Chondrocyte (in vitro differentiated cells): ENCODE results near the gene MAP3K5. TPM values are rescaled to one million over a fixed set of nuclear protein-coding genes. Genes with fewer than 3 reads are reported as not detected.
"Not testable (repeated sequence)": the region's sequence is repeated elsewhere in the genome, so short reads cannot be mapped to it uniquely, and the experiment has no call there.

Experiments
- DNase-seq: peaks from one replicate; pipeline ENCODE4 v3.0.0; 2021; ENCODE audit warnings: mixed read lengths, low spot score
- H3K27ac Mint-ChIP-seq: one replicate; pipeline ENCODE4 v1.8.0; 2021; ENCODE audit warnings: mild to moderate bottlenecking, moderate library complexity, mixed read lengths; ENCODE audit not compliant: unreplicated experiment
- H3K27me3 Mint-ChIP-seq: 2 replicates; pipeline ENCODE4 v1.8.0; 2021; ENCODE audit warnings: low read depth, mixed read lengths
- H3K36me3 Mint-ChIP-seq: 2 replicates; pipeline ENCODE4 v1.8.0; 2021; ENCODE audit warnings: low read depth, mixed read lengths
- H3K4me1 Mint-ChIP-seq: 2 replicates; pipeline ENCODE4 v1.8.0; 2021; ENCODE audit warnings: low read depth, mild to moderate bottlenecking, mixed read lengths
- H3K4me3 Mint-ChIP-seq: one replicate; pipeline ENCODE4 v1.8.0; 2021; ENCODE audit warnings: mild to moderate bottlenecking, moderate library complexity, mixed read lengths; ENCODE audit not compliant: unreplicated experiment
- H3K9me3 Mint-ChIP-seq: 2 replicates; pipeline ENCODE4 v1.8.0; 2021; ENCODE audit warnings: low read depth, mixed read lengths
- total RNA-seq: library from RNA; stranded (reverse); gene quantifications from 3 replicates; pipeline ENCODE4 v1.2.1, GENCODE V29; 2021
- TF ChIP-seq, protein P1 (sequence below): fragments of 200-600 bp; sonication (generic); IDR thresholded peaks from 2 replicates; pipeline ENCODE4 v1.5.0; 2021; ENCODE audit warnings: antibody characterized with exemption, mild to moderate bottlenecking, moderate library complexity

Gene MAP3K5
- total RNA-seq, 1 donor from 2014 or later: 4.6 TPM

DNA sequence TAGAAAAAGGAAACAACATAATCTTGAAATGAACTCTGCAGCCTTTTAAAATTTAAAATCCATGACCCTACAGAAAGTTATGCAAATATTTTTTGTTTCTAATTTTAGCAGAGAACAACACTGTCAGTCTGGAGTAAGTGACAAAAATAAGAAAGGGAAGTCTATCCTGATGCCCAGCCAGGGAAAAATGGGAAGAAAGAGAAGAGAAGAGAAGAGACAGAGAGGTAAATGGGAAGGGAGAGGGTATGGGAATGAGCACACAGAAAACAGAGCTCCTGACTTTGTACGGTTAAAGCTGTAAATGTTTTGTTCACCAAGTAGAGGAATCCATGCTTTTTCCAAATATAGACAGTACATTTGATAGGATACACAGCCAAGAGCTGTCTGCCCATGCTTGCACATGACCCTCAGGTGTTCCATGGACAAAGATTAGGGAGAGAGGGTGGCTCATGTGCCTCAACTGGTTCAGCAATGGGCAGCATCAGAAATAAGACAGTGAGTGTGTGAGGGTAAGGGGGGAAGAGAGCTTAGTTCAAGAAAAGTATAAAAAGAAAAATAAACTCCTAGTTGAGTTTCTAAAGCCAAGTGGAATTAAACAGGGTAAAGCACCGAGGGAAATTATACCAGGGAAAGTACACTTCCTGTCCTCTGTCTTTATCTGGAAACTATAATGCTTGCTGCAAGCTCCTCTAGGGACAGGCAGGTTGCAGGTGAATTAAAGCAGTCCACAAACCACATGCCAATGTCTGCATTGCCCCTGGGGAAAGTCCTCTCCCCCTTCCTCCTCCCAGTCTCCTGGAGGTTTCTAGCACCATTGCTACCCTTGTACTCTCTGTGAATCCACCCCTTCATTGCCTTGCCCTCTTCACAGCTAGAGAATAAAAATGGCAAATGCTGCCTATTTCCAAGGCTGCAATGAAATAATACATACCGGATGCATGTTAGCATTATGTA, 30.0 kb downstream of the MAP3K5 start:
- Mint-ChIP-seq H3K27me3 (no peaks in the 10 kb centered on the region), H3K36me3 (no peaks in the 10 kb centered on the region), H3K4me3 (peak overlapping the region; percentile 48), H3K9me3 (no peaks in the 10 kb centered on the region), H3K4me1 (peaks cover 19% of the 10 kb centered on the region), H3K27ac (peak overlapping the region; percentile 46)
- TF ChIP-seq, protein P1, sequence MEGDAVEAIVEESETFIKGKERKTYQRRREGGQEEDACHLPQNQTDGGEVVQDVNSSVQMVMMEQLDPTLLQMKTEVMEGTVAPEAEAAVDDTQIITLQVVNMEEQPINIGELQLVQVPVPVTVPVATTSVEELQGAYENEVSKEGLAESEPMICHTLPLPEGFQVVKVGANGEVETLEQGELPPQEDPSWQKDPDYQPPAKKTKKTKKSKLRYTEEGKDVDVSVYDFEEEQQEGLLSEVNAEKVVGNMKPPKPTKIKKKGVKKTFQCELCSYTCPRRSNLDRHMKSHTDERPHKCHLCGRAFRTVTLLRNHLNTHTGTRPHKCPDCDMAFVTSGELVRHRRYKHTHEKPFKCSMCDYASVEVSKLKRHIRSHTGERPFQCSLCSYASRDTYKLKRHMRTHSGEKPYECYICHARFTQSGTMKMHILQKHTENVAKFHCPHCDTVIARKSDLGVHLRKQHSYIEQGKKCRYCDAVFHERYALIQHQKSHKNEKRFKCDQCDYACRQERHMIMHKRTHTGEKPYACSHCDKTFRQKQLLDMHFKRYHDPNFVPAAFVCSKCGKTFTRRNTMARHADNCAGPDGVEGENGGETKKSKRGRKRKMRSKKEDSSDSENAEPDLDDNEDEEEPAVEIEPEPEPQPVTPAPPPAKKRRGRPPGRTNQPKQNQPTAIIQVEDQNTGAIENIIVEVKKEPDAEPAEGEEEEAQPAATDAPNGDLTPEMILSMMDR: no peak
- no peak for DNase-seq

DNA sequence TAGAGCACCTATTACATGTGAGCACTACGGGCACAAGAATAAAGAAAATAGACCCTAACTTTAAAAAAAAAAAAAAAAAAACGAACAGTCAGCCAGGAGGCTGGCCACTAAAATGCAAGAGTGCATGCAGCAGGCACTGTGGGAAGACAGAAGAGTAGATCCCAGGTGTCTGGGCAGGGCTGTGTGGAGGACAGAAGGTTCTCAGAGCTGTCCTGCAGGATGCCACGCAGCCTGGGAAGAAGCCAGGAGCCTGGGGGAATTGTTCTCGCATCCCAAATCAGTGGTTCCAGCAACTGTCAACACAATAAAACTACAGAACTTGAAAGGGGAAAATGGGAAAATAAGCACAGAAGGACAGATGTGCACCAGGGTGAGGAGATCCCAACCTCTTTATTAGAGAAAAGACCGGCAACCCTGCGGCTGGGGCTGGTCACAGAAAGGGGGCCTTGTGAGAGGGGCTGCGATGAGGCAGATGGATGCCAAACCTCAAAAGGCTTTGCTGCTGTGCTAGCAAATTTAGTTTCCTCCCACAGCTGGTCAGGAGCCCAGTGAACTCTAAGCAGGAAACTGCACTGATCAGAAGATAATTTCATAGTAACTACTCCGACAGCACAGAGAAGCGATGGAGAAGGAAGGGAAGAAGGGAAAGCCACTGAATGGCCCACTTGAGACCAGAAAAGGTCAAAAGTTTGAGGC, 30.9 kb downstream of the MAP3K5 start:
- H3K27ac Mint-ChIP-seq: peak overlapping the region; percentile 46
- DNase-seq: no peak
- TF ChIP-seq, protein P1: no peak
- no peaks in the 10 kb centered on the region for H3K27me3 Mint-ChIP-seq
- peaks cover 22% of the 10 kb centered on the region for H3K4me1 Mint-ChIP-seq
- no peaks in the 10 kb centered on the region for H3K36me3 Mint-ChIP-seq
- H3K4me3 Mint-ChIP-seq: peak overlapping the region; percentile 48
- no peaks in the 10 kb centered on the region for H3K9me3 Mint-ChIP-seq

DNA sequence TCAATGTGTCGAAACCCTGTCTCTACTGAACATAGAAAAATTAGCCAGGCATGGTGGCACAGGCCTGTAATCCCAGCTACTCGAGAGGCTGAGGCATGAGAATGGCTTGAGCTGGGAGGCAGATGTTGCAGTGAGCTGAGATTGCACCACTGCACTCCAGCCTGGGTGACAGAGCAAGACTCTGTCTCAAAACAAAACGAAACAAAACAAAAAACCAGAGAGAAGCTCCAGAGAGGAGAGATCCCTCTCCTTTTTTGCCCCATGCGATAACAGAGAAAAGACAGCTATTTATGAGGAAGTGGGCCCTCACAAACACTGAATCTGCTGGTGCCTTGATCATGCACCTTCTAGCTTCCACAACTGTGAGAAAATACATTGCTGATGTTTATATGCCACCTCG, 31.5 kb downstream of the MAP3K5 start:
- H3K9me3 Mint-ChIP-seq, H3K27me3 Mint-ChIP-seq, H3K4me3 Mint-ChIP-seq, H3K36me3 Mint-ChIP-seq, H3K27ac Mint-ChIP-seq, DNase-seq: not testable (repeated sequence)
- peaks cover 22% of the 10 kb centered on the region for H3K4me1 Mint-ChIP-seq

DNA sequence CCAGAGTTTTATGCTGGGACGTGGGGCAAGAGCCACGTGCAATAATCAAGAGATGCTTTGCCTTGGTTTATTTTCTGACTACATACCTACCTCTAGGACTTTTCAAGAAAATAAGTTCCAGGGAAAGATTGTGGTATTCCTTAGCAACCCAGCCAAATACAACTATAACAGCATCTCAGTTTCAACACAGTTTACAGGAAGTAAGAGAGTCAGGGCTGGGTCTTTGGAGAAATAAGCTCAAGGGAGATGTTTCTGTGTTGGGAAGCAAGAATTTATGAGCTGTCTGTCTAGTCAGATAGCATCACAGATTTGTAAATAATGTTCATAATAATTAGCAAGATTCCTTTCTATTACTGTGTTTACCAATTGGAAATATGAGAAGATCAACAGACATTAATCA, 35.1 kb downstream of the MAP3K5 start:
- no peak for DNase-seq
- H3K4me1 Mint-ChIP-seq: peaks cover 19% of the 10 kb centered on the region
- no peaks in the 10 kb centered on the region for H3K27me3 Mint-ChIP-seq
- H3K27ac Mint-ChIP-seq: no peak overlapping the region
- H3K9me3 Mint-ChIP-seq: no peaks in the 10 kb centered on the region
- H3K4me3 Mint-ChIP-seq: no peak overlapping the region
- TF ChIP-seq, protein P1: peak; percentile 19
- no peaks in the 10 kb centered on the region for H3K36me3 Mint-ChIP-seq

DNA sequence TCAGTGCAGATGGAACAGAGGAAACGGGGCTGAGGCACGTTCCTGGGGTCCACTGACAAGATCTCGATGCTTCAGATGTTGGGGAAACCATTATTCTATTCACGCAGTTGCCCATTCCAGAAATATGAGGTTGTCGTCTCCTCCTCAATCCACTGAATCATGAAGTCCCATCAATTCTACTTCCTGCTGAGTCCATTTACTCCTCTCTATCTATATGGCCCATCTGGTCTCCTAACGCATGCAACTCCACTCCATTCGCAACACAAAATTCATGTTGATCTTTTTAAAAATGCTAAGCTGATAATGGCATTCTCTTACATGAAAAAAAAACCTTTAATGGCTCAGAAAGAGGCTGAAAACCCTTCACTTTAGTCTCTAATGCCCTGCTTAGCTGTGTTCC, 37.5 kb downstream of the MAP3K5 start:
- H3K4me3 Mint-ChIP-seq: no peak overlapping the region
- DNase-seq: no peak
- peaks cover 10% of the 10 kb centered on the region for H3K4me1 Mint-ChIP-seq
- no peaks in the 10 kb centered on the region for H3K36me3 Mint-ChIP-seq
- no peaks in the 10 kb centered on the region for H3K27me3 Mint-ChIP-seq
- TF ChIP-seq, protein P1: no peak
- no peaks in the 10 kb centered on the region for H3K9me3 Mint-ChIP-seq
- no peak overlapping the region for H3K27ac Mint-ChIP-seq
